GM12878 (cell line): ENCODE measurements around the gene SPRTN.

Source experiments
- CBFB ChIP-seq: IDR thresholded peaks from 2 replicates; pipeline ENCODE4 v1.6.1; 2016; ENCODE audit warnings: antibody characterized with exemption, low read depth
- EZH2 ChIP-seq: IDR thresholded peaks from 2 replicates; pipeline ENCODE4 v1.6.1; 2012; ENCODE audit warnings: low read depth, mild to moderate bottlenecking, control low read depth, inconsistent platforms, low read length, borderline replicate concordance; ENCODE audit not compliant: control insufficient read depth
- POLR2AphosphoS5 ChIP-seq: IDR thresholded peaks from 2 replicates; pipeline ENCODE4 v1.6.1; 2011; ENCODE audit warnings: mild to moderate bottlenecking, low read length, inconsistent platforms
- ZNF207 ChIP-seq: fragments of 450-650 bp; IDR thresholded peaks from 2 replicates; pipeline ENCODE4 v1.6.1; 2014; ENCODE audit warnings: antibody characterized with exemption, mild to moderate bottlenecking, borderline replicate concordance

DNA sequence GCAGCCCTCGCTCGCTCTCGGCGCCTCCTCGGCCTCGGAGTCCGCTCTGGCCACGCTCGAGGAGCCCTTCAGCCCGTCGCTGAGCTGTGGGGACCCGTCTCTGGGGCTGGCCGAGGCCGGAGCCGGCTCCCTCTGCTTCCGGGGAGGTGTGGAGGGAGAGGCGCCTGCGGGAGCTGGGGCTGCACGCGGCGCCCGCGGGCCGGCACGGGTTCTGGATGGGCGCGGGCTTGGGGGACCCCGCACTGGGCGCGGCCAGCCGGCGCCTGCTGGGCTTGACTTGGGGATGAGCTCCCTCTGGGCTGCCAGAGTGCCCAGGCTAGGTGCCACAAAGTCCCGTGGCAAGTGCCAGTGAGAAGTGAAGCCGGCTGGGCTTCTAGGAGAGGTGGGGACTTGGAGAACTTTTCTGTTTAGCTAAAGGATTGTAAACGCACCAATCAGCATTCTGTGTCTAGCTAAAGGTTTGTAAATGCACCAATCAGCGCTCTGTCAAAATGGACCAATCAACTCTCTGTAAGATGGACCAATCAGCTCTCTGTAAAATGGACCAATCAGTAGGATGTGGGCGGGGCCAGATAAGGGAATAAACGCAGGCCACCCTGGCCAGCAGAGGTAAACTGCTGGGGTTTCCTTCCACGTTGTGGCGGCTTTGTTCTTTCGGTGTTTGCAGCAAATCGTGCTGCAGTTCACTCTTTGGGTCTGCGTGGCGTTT is 20.6 kb upstream of the SPRTN start:
- TF ChIP-seq EZH2 (no peak), CBFB (no peak), ZNF207 (no peak), POLR2AphosphoS5 (no peak)
